ENCODE data around the gene PPP3R1. TPM values are rescaled to one million over a fixed set of nuclear protein-coding genes. Genes with fewer than 3 reads are reported as not detected.

Gene PPP3R1
- polyA plus RNA-seq, 1 donor (not counting 4 experiments of a cell fraction or from before 2014, with no cell fraction given): 21.6 TPM

DNA sequence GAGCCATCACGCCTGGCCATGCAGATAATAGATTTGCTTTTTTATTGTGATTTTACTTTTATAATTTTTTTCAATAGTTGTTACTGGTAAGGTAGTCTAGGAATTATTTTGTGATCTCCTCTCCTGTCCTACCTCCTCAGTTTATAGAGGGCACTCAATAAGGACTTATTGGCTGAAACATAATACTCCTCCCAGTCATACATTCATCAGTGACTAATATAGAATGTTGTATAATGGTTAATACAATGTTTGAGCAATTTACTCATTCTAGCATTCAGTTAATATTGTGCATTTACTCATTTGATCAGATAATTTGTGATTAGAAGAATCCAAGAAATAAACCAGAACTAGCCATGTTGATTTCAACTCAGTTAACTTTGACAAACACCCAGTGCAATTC, 25.8 kb upstream of the PPP3R1 start:
- FAIRE-seq (no peak), DNase-seq (ENCODE audit: low read depth, low spot score) (no peak)
- H4K20me1 ChIP-seq (ENCODE audit: control insufficient read depth, extremely low read depth, insufficient read depth, low read length): no peaks in the 10 kb centered on the region
- H3K36me3 ChIP-seq (ENCODE audit: control insufficient read depth in 2 of 2, extremely low read depth in 1 of 2, insufficient read depth in 2 of 2, low read length in 2 of 2): no peaks in the 10 kb centered on the region
- H3K27me3 ChIP-seq (ENCODE audit: control insufficient read depth, extremely low read depth, insufficient read depth, low read length): no peaks in the 10 kb centered on the region
- no peak overlapping the region for H3K27ac ChIP-seq (ENCODE audit: control insufficient read depth, insufficient read depth, low read length)
- no peak overlapping the region for H3K9ac ChIP-seq (ENCODE audit: control insufficient read depth, extremely low read depth, insufficient read depth, low read length)
- dilution Hi-C loops (cut with MboI; ENCODE audit: extremely low pct_ligation_motif_present, low sequenced_read_pairs): no loop called here
- TF ChIP-seq, protein P1, sequence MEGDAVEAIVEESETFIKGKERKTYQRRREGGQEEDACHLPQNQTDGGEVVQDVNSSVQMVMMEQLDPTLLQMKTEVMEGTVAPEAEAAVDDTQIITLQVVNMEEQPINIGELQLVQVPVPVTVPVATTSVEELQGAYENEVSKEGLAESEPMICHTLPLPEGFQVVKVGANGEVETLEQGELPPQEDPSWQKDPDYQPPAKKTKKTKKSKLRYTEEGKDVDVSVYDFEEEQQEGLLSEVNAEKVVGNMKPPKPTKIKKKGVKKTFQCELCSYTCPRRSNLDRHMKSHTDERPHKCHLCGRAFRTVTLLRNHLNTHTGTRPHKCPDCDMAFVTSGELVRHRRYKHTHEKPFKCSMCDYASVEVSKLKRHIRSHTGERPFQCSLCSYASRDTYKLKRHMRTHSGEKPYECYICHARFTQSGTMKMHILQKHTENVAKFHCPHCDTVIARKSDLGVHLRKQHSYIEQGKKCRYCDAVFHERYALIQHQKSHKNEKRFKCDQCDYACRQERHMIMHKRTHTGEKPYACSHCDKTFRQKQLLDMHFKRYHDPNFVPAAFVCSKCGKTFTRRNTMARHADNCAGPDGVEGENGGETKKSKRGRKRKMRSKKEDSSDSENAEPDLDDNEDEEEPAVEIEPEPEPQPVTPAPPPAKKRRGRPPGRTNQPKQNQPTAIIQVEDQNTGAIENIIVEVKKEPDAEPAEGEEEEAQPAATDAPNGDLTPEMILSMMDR (optimal IDR thresholded peaks at IDR 0.05 in 1 of 3, IDR thresholded peaks at IDR 0.05 in 1 of 3, conservative IDR thresholded peaks at IDR 0.05 in 1 of 3; ENCODE audit: extremely low read depth in 1 of 3, insufficient read depth in 2 of 3, low read length in 3 of 3): no peak
- TF ChIP-seq EZH2 (IDR thresholded peaks at IDR 0.05; ENCODE audit: low read length): no peak
- H3K4me3 ChIP-seq (ENCODE audit: control insufficient read depth in 2 of 3, extremely low read depth in 1 of 3, insufficient read depth in 2 of 3, low read depth in 1 of 3, low read length in 3 of 3): no peak overlapping the region
- H3K9me3 ChIP-seq (ENCODE audit: control insufficient read depth, low read depth, low read length): no peaks in the 10 kb centered on the region
- no peaks in the 10 kb centered on the region for H3K4me1 ChIP-seq (ENCODE audit: control insufficient read depth, extremely low read depth, insufficient read depth, low read length)
- H3K79me2 ChIP-seq (ENCODE audit: control insufficient read depth, insufficient read depth, low read length): no peaks in the 10 kb centered on the region
- H3K9me1 ChIP-seq (ENCODE audit: control insufficient read depth, extremely low read depth, insufficient read depth, low read length): no peaks in the 10 kb centered on the region
- H3K4me2 ChIP-seq (ENCODE audit: control insufficient read depth, extremely low read depth, insufficient read depth, low read depth, low read length): no peak overlapping the region
- H2AFZ ChIP-seq (ENCODE audit: control insufficient read depth, low read length): no peak overlapping the region

DNA sequence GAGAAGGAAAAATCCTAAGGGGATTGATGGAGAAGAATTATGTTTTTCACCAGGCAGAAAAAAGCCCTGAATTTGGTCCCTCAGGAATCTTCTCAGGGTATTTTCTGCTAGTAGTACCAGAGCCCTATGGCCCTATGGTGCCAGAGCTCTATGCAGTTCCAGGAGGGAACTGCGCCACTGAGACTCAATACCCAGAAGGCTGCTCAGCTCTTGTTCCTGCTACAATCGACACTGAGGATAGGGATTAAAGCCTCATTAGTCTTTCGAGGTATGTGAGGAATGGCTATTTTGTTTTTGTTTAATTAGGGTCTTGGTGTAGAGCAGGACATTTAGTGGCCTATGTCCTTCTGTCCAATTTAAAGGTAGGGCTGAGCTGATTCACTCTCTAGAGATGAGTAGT, 21.7 kb upstream of the PPP3R1 start:
- DNase-seq (ENCODE audit: low read depth, low spot score) (no peak), FAIRE-seq (no peak)
- dilution Hi-C loops (cut with MboI; ENCODE audit: extremely low pct_ligation_motif_present, low sequenced_read_pairs): no loop called here
- no peak for TF ChIP-seq EZH2 (IDR thresholded peaks at IDR 0.05; ENCODE audit: low read length)
- TF ChIP-seq, protein P1 (optimal IDR thresholded peaks at IDR 0.05 in 1 of 3, IDR thresholded peaks at IDR 0.05 in 1 of 3, conservative IDR thresholded peaks at IDR 0.05 in 1 of 3; ENCODE audit: extremely low read depth in 1 of 3, insufficient read depth in 2 of 3, low read length in 3 of 3): no peak
- peaks cover 3% of the 10 kb centered on the region for H3K27me3 ChIP-seq (ENCODE audit: control insufficient read depth, extremely low read depth, insufficient read depth, low read length)
- no peak overlapping the region for H3K9ac ChIP-seq (ENCODE audit: control insufficient read depth, extremely low read depth, insufficient read depth, low read length)
- no peaks in the 10 kb centered on the region for H3K36me3 ChIP-seq (ENCODE audit: control insufficient read depth in 2 of 2, extremely low read depth in 1 of 2, insufficient read depth in 2 of 2, low read length in 2 of 2)
- H3K4me1 ChIP-seq (ENCODE audit: control insufficient read depth, extremely low read depth, insufficient read depth, low read length): no peaks in the 10 kb centered on the region
- no peaks in the 10 kb centered on the region for H4K20me1 ChIP-seq (ENCODE audit: control insufficient read depth, extremely low read depth, insufficient read depth, low read length)
- H3K9me3 ChIP-seq (ENCODE audit: control insufficient read depth, low read depth, low read length): no peaks in the 10 kb centered on the region
- H3K27ac ChIP-seq (ENCODE audit: control insufficient read depth, insufficient read depth, low read length): no peak overlapping the region
- no peaks in the 10 kb centered on the region for H3K79me2 ChIP-seq (ENCODE audit: control insufficient read depth, insufficient read depth, low read length)
- no peak overlapping the region for H3K4me2 ChIP-seq (ENCODE audit: control insufficient read depth, extremely low read depth, insufficient read depth, low read depth, low read length)
- no peaks in the 10 kb centered on the region for H3K9me1 ChIP-seq (ENCODE audit: control insufficient read depth, extremely low read depth, insufficient read depth, low read length)
- no peak overlapping the region for H3K4me3 ChIP-seq (ENCODE audit: control insufficient read depth in 2 of 3, extremely low read depth in 1 of 3, insufficient read depth in 2 of 3, low read depth in 1 of 3, low read length in 3 of 3)
- H2AFZ ChIP-seq (ENCODE audit: control insufficient read depth, low read length): no peak overlapping the region

All from keratinocyte (primary cell).